ENCODE results near the gene THAP8. TPM values are rescaled to one million over a fixed set of nuclear protein-coding genes. Genes with fewer than 3 reads are reported as not detected.

The THAP8 gene
- polyA plus RNA-seq, 1 donor (not counting 4 experiments of a cell fraction or from before 2014, with no cell fraction given), result 1.8 TPM

- Histone ChIP-seq H3K27ac (ENCODE audit: control insufficient read depth, insufficient read depth, low read length) (peak overlapping the region; percentile 20), H2AFZ (ENCODE audit: control insufficient read depth, low read length) (peak overlapping the region; percentile 80), H3K4me1 (ENCODE audit: control insufficient read depth, extremely low read depth, insufficient read depth, low read length) (peaks cover 23% of the 10 kb centered on the region), H3K9ac (ENCODE audit: control insufficient read depth, extremely low read depth, insufficient read depth, low read length) (peak overlapping the region; percentile 28), H4K20me1 (ENCODE audit: control insufficient read depth, extremely low read depth, insufficient read depth, low read length) (no peaks in the 10 kb centered on the region), H3K79me2 (ENCODE audit: control insufficient read depth, insufficient read depth, low read length) (no peaks in the 10 kb centered on the region), H3K4me3 (ENCODE audit: control insufficient read depth in 2 of 3, extremely low read depth in 1 of 3, insufficient read depth in 2 of 3, low read depth in 1 of 3, low read length in 3 of 3) (no peak overlapping the region), H3K4me2 (ENCODE audit: control insufficient read depth, extremely low read depth, insufficient read depth, low read depth, low read length) (peak overlapping the region; percentile 45), H3K9me1 (ENCODE audit: control insufficient read depth, extremely low read depth, insufficient read depth, low read length) (no peaks in the 10 kb centered on the region), H3K27me3 (ENCODE audit: control insufficient read depth, extremely low read depth, insufficient read depth, low read length) (no peaks in the 10 kb centered on the region), H3K36me3 (ENCODE audit: control insufficient read depth in 2 of 2, extremely low read depth in 1 of 2, insufficient read depth in 2 of 2, low read length in 2 of 2) (peaks cover 0 to 21% of the 10 kb centered on the region in 2 experiments), H3K9me3 (ENCODE audit: control insufficient read depth, low read depth, low read length) (no peaks in the 10 kb centered on the region)
- FAIRE-seq, result peak; percentile 79
- TF ChIP-seq EZH2 (IDR thresholded peaks at IDR 0.05; ENCODE audit: low read length), result no peak
- TF ChIP-seq, protein P1, sequence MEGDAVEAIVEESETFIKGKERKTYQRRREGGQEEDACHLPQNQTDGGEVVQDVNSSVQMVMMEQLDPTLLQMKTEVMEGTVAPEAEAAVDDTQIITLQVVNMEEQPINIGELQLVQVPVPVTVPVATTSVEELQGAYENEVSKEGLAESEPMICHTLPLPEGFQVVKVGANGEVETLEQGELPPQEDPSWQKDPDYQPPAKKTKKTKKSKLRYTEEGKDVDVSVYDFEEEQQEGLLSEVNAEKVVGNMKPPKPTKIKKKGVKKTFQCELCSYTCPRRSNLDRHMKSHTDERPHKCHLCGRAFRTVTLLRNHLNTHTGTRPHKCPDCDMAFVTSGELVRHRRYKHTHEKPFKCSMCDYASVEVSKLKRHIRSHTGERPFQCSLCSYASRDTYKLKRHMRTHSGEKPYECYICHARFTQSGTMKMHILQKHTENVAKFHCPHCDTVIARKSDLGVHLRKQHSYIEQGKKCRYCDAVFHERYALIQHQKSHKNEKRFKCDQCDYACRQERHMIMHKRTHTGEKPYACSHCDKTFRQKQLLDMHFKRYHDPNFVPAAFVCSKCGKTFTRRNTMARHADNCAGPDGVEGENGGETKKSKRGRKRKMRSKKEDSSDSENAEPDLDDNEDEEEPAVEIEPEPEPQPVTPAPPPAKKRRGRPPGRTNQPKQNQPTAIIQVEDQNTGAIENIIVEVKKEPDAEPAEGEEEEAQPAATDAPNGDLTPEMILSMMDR (optimal IDR thresholded peaks at IDR 0.05 in 1 of 3, IDR thresholded peaks at IDR 0.05 in 1 of 3, conservative IDR thresholded peaks at IDR 0.05 in 1 of 3; ENCODE audit: extremely low read depth in 1 of 3, insufficient read depth in 2 of 3, low read length in 3 of 3), result no peak
- dilution Hi-C loops (cut with MboI; ENCODE audit: extremely low pct_ligation_motif_present, low sequenced_read_pairs), result no loop called here
- DNase-seq (ENCODE audit: low read depth, low spot score), result peak; percentile 59
Observed at GRCh38 chr19:36101550-36102327, 47.7 kb upstream of the THAP8 start.

GRCh38 chr19:36100476-36100875, 46.4 kb upstream of the THAP8 start:
- FAIRE-seq, result no peak
- H3K9ac ChIP-seq (ENCODE audit: control insufficient read depth, extremely low read depth, insufficient read depth, low read length), result no peak overlapping the region

More at GRCh38 chr19:36100476-36100875, 46.4 kb upstream of the THAP8 start:
- Histone ChIP-seq H3K36me3 (ENCODE audit: control insufficient read depth in 2 of 2, extremely low read depth in 1 of 2, insufficient read depth in 2 of 2, low read length in 2 of 2) (peaks cover 1 to 21% of the 10 kb centered on the region in 2 experiments), H2AFZ (ENCODE audit: control insufficient read depth, low read length) (no peak overlapping the region), H3K27ac (ENCODE audit: control insufficient read depth, insufficient read depth, low read length) (no peak overlapping the region), H4K20me1 (ENCODE audit: control insufficient read depth, extremely low read depth, insufficient read depth, low read length) (no peaks in the 10 kb centered on the region), H3K9me1 (ENCODE audit: control insufficient read depth, extremely low read depth, insufficient read depth, low read length) (no peaks in the 10 kb centered on the region), H3K4me1 (ENCODE audit: control insufficient read depth, extremely low read depth, insufficient read depth, low read length) (peaks cover 23% of the 10 kb centered on the region), H3K9me3 (ENCODE audit: control insufficient read depth, low read depth, low read length) (no peaks in the 10 kb centered on the region), H3K4me2 (ENCODE audit: control insufficient read depth, extremely low read depth, insufficient read depth, low read depth, low read length) (no peak overlapping the region), H3K27me3 (ENCODE audit: control insufficient read depth, extremely low read depth, insufficient read depth, low read length) (no peaks in the 10 kb centered on the region), H3K79me2 (ENCODE audit: control insufficient read depth, insufficient read depth, low read length) (no peaks in the 10 kb centered on the region), H3K4me3 (ENCODE audit: control insufficient read depth in 2 of 3, extremely low read depth in 1 of 3, insufficient read depth in 2 of 3, low read depth in 1 of 3, low read length in 3 of 3) (no peak overlapping the region)
- dilution Hi-C loops (cut with MboI; ENCODE audit: extremely low pct_ligation_motif_present, low sequenced_read_pairs), result no loop called here
- DNase-seq (ENCODE audit: low read depth, low spot score), result no peak
- TF ChIP-seq EZH2 (IDR thresholded peaks at IDR 0.05; ENCODE audit: low read length), result no peak
- TF ChIP-seq, protein P1 (optimal IDR thresholded peaks at IDR 0.05 in 1 of 3, IDR thresholded peaks at IDR 0.05 in 1 of 3, conservative IDR thresholded peaks at IDR 0.05 in 1 of 3; ENCODE audit: extremely low read depth in 1 of 3, insufficient read depth in 2 of 3, low read length in 3 of 3), result no peak

All from keratinocyte (primary cell).